PFSK-1 (cell line): ENCODE measurements around the gene HSPB3.

Source experiments
- FOXP2 ChIP-seq: optimal IDR thresholded peaks from 2 replicates; pipeline ENCODE3; 2011; ENCODE audit warnings: borderline replicate concordance, control low read depth, inconsistent platforms; ENCODE audit not compliant: insufficient read depth; ENCODE audit errors: extremely low read length, extremely low read depth
- POLR2AphosphoS5 ChIP-seq: IDR thresholded peaks from 2 replicates; pipeline ENCODE4 v1.6.1; 2012; ENCODE audit warnings: low read depth, mild to moderate bottlenecking, control low read depth, low read length, moderate library complexity
- SIN3A ChIP-seq: IDR thresholded peaks from 2 replicates; pipeline ENCODE4 v1.6.1; 2012; ENCODE audit warnings: mild to moderate bottlenecking, low read length, moderate library complexity, borderline replicate concordance; ENCODE audit not compliant: insufficient read depth
- TAF1 ChIP-seq: IDR thresholded peaks from 2 replicates; pipeline ENCODE4 v1.6.1; 2012; ENCODE audit warnings: low read length, control low read depth, borderline replicate concordance; ENCODE audit not compliant: insufficient read depth
- TF ChIP-seq, protein P1 (sequence below), 2 experiments: IDR thresholded peaks; 2 replicates each; pipeline versions ENCODE4 v1.6.1 to v1.8.0; 2011 to 2012; ENCODE audit warnings: low read depth in 2 of 2, low read length in 2 of 2, control low read depth in 1 of 2, inconsistent platforms in 1 of 2, mild to moderate bottlenecking in 1 of 2, moderate library complexity in 1 of 2; ENCODE audit not compliant: insufficient read depth in 1 of 2

HSPB3 gene

DNA sequence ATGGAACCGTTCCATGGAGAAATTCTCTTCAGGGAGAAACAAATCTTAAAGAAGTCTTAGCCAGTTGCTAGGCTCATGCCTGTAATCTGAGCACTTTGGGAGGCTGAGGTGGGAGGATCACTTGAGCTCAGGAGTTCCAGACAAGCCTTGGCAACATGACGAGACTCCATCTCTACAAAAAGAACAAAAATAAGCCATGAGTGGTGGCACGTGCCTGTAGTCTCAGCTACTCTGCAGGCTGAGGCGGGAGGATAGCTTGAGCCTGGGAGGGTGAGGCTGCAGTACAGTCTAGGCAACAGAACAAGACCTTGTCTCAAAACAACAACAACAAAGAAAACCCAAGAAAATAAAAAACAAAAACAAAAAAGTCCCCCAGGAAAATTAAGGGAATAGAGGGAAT is 8.2 kb downstream of the HSPB3 start:
- TF ChIP-seq POLR2AphosphoS5, result no peak
- TF ChIP-seq, protein P1, sequence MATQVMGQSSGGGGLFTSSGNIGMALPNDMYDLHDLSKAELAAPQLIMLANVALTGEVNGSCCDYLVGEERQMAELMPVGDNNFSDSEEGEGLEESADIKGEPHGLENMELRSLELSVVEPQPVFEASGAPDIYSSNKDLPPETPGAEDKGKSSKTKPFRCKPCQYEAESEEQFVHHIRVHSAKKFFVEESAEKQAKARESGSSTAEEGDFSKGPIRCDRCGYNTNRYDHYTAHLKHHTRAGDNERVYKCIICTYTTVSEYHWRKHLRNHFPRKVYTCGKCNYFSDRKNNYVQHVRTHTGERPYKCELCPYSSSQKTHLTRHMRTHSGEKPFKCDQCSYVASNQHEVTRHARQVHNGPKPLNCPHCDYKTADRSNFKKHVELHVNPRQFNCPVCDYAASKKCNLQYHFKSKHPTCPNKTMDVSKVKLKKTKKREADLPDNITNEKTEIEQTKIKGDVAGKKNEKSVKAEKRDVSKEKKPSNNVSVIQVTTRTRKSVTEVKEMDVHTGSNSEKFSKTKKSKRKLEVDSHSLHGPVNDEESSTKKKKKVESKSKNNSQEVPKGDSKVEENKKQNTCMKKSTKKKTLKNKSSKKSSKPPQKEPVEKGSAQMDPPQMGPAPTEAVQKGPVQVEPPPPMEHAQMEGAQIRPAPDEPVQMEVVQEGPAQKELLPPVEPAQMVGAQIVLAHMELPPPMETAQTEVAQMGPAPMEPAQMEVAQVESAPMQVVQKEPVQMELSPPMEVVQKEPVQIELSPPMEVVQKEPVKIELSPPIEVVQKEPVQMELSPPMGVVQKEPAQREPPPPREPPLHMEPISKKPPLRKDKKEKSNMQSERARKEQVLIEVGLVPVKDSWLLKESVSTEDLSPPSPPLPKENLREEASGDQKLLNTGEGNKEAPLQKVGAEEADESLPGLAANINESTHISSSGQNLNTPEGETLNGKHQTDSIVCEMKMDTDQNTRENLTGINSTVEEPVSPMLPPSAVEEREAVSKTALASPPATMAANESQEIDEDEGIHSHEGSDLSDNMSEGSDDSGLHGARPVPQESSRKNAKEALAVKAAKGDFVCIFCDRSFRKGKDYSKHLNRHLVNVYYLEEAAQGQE (IDR thresholded peaks at IDR 0.05; ENCODE audit: insufficient read depth in 1 of 2, low read depth in 2 of 2, low read length in 2 of 2), result no peak
- TF ChIP-seq FOXP2, result no peak
- no peak for TF ChIP-seq TAF1
- TF ChIP-seq SIN3A, result no peak

DNA sequence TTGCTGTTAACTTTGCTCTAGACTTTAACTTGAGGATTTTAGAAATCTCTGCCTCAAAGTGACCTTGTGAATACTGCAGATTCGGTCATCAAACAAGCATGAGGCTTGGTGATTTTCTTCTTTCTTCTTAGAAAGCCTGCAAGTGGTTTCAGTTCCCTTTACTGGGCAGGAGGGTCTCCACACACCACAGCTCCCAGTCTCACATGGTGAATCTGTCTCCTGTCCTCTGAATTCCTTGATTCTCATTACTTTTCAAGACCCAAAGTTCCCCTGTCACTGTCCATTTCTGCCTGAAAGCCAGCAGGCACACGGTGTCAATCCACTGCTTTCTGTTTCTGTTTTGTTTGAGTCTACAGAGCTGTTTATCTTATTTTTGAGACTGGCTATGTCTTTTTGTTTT is 14.1 kb downstream of the HSPB3 start:
- TF ChIP-seq POLR2AphosphoS5 (no peak), TAF1 (no peak), FOXP2 (no peak), SIN3A (no peak)
- TF ChIP-seq, protein P1 (IDR thresholded peaks at IDR 0.05; ENCODE audit: insufficient read depth in 1 of 2, low read depth in 2 of 2, low read length in 2 of 2), result no peak

DNA sequence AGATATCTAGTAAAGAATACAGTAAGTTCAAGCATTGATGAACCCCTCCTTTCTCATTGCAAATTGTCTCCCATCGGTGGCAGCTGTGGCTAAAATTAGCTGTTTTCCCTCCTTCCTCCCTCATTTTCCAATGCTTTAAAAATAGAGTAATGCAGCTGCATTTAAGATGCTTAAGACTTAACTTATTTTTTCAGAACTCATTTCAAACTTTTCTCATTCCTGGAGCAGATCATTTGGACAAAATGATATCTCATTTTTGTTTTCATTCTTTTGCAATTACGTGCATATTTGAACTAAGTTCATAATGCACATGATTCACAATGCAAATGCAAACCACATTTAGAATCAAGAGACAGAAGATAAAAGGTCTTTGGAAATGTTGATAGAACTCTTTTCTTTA is 14.6 kb downstream of the HSPB3 start:
- TF ChIP-seq TAF1 (no peak), SIN3A (no peak), POLR2AphosphoS5 (no peak), FOXP2 (no peak)
- TF ChIP-seq, protein P1 (IDR thresholded peaks at IDR 0.05; ENCODE audit: insufficient read depth in 1 of 2, low read depth in 2 of 2, low read length in 2 of 2), result no peak

DNA sequence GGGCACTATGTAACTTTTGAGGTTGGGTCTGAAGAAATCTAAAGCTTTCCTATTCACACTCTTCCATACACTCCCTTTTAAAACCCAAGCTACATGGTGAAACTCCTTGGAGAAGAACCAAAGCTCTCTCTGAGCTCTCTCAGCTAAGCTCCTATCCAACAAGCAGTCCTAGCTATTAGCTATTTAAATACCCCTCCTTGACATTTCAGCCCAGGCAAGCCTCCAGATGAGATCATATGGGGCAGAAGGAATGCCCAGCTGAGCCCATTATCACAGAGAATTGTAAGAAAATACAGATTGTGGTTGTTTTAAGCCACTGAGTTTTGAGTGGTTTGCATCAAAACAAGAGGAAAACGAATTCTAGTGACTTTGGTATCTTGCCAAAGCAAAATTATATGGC is 15.2 kb downstream of the HSPB3 start:
- TF ChIP-seq, protein P1 (IDR thresholded peaks at IDR 0.05; ENCODE audit: insufficient read depth in 1 of 2, low read depth in 2 of 2, low read length in 2 of 2), result no peak
- TF ChIP-seq TAF1 (no peak), POLR2AphosphoS5 (no peak)

DNA sequence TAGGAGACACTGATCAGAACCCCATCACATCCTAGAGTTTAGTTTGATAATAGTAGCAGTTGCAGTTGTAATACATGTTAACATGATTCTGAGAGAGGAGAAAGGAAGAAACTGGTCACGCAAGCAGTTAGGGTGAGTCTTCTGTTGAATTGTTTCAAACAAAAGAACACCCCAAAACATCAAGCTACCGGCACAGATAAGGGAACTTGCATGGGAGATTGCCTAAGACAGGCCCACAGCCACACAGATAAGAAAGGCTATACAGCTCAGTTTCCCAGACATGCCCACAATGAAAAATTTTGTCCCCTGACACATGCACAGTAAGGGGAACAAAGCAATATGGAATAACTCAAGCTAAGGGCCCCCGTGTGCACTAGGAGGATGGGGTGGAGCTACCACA is 15.9 kb downstream of the HSPB3 start:
- TF ChIP-seq FOXP2, result no peak
- TF ChIP-seq, protein P1 (IDR thresholded peaks at IDR 0.05; ENCODE audit: insufficient read depth in 1 of 2, low read depth in 2 of 2, low read length in 2 of 2), result no peak
- TF ChIP-seq SIN3A, result no peak
- no peak for TF ChIP-seq POLR2AphosphoS5
- TF ChIP-seq TAF1, result no peak
